ENCODE results near the gene MAP4K3.

DNA sequence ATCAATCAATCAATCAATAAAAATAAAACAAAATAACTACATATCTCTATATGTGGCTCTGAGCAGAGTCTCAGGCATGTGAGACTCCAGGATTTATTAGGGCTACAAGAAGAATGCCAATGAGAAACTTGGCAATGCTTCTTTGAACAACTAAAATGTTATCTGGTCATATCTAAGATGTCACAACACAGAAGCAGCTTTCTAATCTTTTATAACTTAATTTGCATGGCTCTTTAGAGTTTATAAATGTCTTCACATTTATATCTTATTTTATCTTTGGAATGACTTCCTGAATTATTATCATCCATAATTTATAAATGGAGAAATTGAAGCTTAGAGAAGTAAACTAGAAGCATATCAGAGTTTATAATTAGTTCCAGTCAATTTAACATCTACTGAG lies 14.9 kb upstream of the MAP4K3 start:
- no peak for TF ChIP-seq RFX5 (IDR thresholded peaks at IDR 0.05; ENCODE audit: low read depth, low read length)
- TF ChIP-seq, protein P1, sequence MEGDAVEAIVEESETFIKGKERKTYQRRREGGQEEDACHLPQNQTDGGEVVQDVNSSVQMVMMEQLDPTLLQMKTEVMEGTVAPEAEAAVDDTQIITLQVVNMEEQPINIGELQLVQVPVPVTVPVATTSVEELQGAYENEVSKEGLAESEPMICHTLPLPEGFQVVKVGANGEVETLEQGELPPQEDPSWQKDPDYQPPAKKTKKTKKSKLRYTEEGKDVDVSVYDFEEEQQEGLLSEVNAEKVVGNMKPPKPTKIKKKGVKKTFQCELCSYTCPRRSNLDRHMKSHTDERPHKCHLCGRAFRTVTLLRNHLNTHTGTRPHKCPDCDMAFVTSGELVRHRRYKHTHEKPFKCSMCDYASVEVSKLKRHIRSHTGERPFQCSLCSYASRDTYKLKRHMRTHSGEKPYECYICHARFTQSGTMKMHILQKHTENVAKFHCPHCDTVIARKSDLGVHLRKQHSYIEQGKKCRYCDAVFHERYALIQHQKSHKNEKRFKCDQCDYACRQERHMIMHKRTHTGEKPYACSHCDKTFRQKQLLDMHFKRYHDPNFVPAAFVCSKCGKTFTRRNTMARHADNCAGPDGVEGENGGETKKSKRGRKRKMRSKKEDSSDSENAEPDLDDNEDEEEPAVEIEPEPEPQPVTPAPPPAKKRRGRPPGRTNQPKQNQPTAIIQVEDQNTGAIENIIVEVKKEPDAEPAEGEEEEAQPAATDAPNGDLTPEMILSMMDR (conservative IDR thresholded peaks at IDR 0.05; ENCODE audit: low read depth, low read length) = no peak
- no peak for TF ChIP-seq POLR2A (IDR thresholded peaks at IDR 0.05; ENCODE audit: low read depth, low read length)
- TF ChIP-seq MXI1 (IDR thresholded peaks at IDR 0.05; ENCODE audit: borderline replicate concordance, low read depth, low read length) = no peak

Data from IMR-90 (cell line).